ENCODE measurements around the gene PLEKHB2.
A peak's percentile ranks its signal among the peaks of the same experiment; 100 is the strongest.
"Not testable (repeated sequence)": the region's sequence is repeated elsewhere in the genome, so short reads cannot be mapped to it uniquely, and the experiment has no call there.

Gene PLEKHB2

DNA sequence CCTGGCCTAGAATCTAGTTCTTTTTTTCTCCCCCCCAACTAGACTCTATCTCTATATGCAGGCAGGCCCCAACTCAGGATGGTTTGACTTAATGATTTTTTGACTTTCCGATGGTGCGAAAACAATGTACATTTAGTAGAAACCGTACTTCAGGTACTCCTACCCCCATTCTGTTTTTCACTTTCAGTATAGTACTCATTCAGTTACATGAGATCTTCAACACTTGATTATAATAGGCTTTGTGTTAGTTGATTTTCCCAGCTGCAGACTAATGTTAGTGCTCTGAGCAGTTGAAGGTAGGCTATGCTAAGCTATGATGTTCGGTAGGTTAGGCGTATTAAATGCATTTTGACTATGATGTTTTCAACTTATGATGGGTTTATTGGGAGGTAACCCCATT lies 37.7 kb downstream of the PLEKHB2 start:
- no peak for DNase-seq

DNA sequence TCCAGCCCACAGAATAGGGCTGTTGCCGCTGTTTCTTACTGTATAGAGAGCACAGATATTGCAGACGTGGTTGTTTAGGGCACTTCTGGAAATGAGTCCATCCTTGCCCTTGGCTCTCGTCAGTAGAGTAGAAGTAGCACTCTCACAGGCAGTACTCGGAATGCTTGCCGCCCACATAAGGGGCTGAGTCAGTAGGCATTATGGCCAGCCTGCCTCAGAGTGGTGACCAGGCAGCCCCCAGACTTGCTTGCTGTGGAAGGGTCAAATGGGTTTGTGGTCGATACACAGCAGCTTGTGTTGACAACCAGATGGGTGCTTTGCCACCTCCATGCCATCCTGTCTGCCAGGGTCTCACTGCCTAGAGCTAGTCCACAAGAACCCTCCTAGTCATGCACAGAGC lies 38.7 kb downstream of the PLEKHB2 start:
- no peak for DNase-seq

DNA sequence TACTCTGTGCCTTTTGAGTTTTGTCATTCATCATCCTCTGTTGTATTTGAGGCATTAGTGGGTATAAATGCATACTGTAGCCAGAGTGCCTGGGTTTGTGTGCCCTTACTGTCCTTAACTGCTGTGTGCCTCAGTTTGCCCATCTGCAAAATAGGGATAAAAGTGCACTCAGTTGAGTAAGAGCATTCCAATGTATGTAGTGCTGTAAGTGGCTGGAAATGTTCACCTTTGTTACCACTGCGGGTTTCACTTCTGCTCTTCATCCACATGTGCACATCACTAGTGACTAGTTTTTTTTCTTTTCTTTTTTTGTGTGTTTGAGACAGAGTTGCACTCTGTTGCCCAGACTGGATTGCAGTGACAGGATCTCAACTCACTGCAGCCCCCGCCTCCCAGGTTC lies 39.9 kb downstream of the PLEKHB2 start:
- DNase-seq: no peak

GRCh38 chr2:131146231-131146630 lies 41.1 kb downstream of the PLEKHB2 start:
- peak in 5 of 56 donors; percentile 9 to 49 (median 14) for DNase-seq

DNA sequence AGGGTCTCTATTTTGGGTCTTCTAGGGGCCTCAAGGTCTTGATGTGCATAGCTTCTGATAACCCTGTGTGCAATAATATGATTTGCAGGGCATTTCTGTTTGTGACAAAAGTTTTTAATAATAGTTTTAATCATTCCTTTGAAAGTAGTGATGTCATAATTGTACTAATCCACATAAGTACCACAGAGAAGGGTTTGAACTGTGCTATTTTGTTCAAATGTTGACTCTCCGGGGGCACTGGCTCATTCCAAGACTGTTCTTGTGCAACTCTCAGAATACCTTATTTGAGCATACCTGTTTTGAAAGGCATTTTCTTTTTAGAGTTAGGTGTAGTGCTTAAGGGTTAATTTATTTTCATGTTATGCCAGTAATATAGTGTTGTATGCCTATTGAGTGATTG lies 41.6 kb downstream of the PLEKHB2 start:
- DNase-seq: no peak

DNA sequence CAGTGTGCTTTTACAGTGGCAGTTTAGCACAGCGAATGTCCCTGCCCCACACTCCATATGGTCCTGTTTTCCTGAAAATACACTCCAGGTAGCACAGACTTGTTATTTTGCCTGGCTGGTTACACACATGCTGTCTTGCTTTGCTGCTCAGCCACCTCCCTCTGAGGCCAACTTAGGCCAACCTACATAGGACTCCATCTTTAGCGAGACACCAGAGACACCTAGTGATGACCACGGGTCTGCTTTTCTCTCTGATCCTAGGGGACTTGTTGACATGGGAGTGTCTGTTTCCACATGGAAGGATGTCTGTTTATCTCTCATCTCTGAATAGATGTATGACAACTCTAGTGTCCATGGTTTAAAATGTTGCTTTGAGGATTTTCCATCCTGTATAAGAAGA lies 43.3 kb downstream of the PLEKHB2 start:
- peak in 7 of 56 donors; percentile 3 to 31 (median 17) for DNase-seq

- not testable (repeated sequence) for DNase-seq
Measured at GRCh38 chr2:131150109-131150508, 45.0 kb downstream of the PLEKHB2 start.

DNA sequence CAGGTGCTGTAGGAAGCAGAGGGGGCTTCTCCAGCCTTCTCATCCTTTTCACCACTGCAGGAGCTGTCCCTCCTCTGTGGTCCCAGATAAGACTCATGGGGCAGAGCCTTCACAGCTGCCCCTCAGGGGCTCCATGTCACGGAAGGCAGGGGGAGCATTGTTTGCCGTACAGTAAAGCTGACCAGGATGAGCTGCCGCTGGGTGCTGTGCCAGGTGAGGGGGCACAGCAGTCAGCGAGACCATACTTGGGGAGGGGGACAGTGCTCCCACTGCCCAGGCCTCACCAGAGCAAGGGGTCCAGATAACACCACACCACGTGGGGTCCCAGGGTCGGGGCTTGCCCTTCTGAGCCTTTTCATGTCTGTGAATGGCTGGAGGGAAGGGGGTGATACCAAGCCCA lies 46.3 kb downstream of the PLEKHB2 start:
- no peak for DNase-seq

- no peak for DNase-seq
Measured at GRCh38 chr2:131152074-131152473, 46.9 kb downstream of the PLEKHB2 start.

DNA sequence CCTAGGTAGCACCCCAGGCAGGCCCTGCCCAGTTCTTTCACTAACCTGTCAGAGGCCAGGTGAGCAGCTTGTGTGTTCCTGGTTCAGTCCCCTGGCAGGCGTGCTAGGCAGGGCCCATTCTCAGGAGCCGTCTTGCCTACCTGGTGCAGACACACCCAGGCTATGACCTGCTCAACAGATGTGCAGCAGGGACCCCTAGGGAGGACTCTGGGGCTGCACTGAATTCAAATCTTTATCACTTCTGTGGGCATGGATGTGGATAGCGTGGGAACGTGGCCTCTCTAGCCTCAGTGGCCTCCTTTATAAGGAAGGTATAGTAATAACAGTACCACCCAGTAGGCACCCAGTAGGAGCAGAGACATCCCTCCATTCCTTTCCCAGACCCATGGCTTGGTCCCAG lies 48.4 kb downstream of the PLEKHB2 start:
- no peak for DNase-seq

DNA sequence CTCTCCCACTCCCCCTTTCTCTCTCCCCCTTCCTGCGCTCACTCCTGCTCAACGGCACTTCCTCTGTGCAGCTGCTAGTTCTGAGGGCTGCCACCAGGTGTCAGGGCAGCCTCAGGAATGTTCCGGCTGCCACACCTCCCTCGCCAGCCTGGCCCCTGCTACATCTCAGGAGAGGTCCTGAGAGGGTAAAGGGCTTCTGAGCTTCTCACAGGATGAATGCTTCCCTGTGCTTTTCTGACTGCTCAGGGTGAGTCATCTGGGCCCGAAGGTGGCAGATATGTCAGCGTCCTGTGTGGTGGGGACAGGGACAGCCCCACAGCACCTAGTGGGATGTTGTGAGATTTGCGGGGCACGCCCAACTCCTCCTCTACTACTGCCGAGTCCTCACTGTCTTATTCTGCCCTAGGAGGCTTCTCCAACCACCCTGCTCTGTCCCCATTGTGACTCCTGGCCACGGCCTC lies 49.0 kb downstream of the PLEKHB2 start:
- DNase-seq: peak in 39 of 56 donors; percentile 6 to 61 (median 26)

- no peak for DNase-seq
Measured at GRCh38 chr2:131154647-131155046, 49.5 kb downstream of the PLEKHB2 start.

DNA sequence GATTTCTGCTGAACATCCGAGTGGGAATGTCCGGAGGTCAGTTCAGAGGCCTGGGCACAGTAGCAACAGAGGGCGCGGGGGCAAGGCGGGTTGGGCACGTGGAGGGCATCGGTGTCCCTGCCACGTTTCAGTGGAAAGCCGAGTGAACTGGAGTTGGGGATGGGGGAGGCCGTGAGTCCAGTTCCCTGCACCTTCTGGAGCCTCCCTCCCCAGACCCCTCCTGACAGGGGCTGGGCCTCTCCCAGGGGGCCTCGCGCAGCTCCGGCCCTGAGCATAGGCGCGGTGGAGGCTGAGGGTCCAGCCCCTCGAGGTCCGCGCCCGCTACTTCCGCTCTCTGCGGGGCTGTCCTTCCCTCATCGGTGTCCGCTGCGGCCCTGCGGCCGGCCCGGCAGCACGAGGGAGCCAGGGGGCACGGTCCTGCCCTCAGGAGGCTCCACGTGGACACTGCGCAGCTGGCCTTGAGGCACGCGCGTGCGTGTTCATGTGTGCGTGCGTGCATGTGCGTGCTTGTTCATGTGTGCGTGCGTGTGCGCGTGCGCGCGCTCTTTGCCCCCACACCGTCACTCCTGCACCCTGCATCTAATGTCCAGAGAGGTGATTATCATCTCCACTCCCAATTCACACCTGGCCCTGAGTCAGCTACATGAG lies 50.2 kb downstream of the PLEKHB2 start:
- no peak for DNase-seq

DNA sequence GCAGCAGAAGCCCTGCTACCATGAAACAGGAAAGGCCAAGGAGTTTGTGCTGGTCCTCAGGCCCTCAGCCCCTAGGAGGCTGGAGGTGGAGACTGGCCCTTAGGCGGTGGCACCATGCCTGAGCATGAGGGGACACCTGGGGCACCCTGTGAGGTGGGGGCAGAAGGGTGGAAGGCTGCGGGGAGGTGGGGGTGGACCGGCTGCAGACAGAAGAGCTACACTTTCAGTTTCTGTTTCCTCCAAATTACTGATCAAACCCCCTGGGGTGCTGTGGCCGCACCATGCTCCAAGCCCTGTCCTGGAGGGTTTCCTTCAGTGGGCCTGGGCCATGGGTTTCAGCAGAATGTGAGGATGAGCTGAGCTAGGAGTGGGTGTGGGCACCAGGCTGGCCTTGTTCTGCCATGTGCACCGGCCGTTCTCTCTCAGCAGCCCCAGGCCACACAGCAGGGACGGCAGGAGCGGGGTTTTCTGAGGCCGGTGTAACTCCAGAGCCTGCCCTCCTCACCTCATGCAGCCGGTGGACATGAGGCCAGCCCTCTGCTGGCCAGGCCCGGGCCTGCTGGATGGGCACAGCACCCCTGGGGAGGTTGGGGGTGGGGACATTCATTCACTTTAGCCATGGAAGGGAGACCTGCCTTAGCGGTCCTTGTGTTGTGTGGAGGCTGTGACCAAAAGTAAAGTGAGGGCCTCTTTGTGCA lies 51.5 kb downstream of the PLEKHB2 start:
- DNase-seq: no peak

GRCh38 chr2:131165562-131165961 lies 60.4 kb downstream of the PLEKHB2 start:
- not testable (repeated sequence) for DNase-seq

DNA sequence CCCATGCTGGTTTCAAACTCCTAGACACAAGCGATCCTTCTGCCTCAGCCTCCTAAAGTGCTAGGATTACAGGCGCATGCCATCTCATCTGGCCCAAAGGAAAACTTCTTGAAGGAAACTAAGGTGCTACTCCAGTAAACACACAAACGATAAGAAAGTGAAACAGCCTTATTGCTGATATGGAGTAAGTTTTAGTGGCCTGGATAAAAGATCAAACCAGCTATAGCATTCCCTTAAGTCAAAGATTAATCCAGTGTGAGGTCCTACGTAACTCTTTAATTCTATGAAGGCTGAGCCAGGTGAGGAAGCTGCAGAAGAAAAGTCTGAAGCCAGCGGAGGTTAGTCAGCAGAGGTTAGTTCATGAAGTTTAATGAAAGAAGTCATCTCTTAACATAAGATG lies 63.4 kb downstream of the PLEKHB2 start:
- no peak for DNase-seq

DNA sequence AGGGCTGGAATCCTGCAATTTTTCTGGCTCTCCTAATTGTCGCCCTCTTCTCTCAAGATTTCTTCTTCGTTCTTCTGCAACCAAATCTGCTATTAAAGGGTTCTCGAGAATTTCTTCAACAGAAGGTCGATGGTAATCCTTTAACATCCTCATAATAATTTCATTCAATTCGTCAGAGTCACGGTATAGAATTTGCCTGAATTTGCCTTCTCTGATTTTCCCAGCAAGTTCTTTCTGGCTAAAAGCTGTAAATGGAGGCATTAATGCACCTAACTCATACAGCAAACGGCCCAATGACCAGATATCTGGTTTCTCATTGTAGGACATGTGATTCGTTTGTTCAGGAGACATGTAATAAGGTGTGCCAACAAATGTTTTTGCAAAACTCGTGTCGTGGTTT lies 72.9 kb downstream of the PLEKHB2 start:
- not testable (repeated sequence) for DNase-seq

GRCh38 chr2:131178721-131179418 lies 73.7 kb downstream of the PLEKHB2 start:
- not testable (repeated sequence) for DNase-seq

- not testable (repeated sequence) for DNase-seq
Measured at GRCh38 chr2:131181451-131181850, 76.3 kb downstream of the PLEKHB2 start.

GRCh38 chr2:131193421-131193820 lies 88.3 kb downstream of the PLEKHB2 start:
- not testable (repeated sequence) for DNase-seq

GRCh38 chr2:131196186-131196585 lies 91.0 kb downstream of the PLEKHB2 start:
- not testable (repeated sequence) for DNase-seq

Data from amygdala (tissue), 56 donors.